Gastroesophageal sphincter (tissue), 4 donors: ENCODE measurements around the gene MYADM. TPM values are rescaled to one million over a fixed set of nuclear protein-coding genes. Genes with fewer than 3 reads are reported as not detected.

Source experiments
- ATAC-seq: fragments of 150-250 bp; one replicate; pipeline ENCODE4 v1.9.1; 2016; ENCODE audit warnings: mild to moderate bottlenecking, moderate library complexity
- H3K27ac ChIP-seq, 4 donors: fragments of 200-600 bp; sonication (generic) in 3 of 4; 1 replicate in 3 of 4; 2 replicates in 1 of 4; pipeline ENCODE4 v1.5.1; 2016 to 2019
- H3K27me3 ChIP-seq: fragments of 200-600 bp; sonication (generic); one replicate; pipeline ENCODE4 v1.5.1; 2019
- H3K36me3 ChIP-seq, 2 donors: fragments of 200-600 bp; sonication (generic); one replicate each; pipeline ENCODE4 v1.5.1; 2019; ENCODE audit warnings: control low read depth in 1 of 2
- H3K4me1 ChIP-seq, 3 donors: fragments of 200-600 bp; sonication (generic); 1 replicate in 2 of 3; 2 replicates in 1 of 3; pipeline ENCODE4 v1.5.1; 2016 to 2019; ENCODE audit warnings: control low read depth in 2 of 3
- H3K4me3 ChIP-seq, 2 donors: fragments of 200-600 bp; sonication (generic); one replicate each; pipeline ENCODE4 v1.5.1; 2019; ENCODE audit warnings: mild to moderate bottlenecking in 1 of 2, moderate library complexity in 1 of 2
- H3K9me3 ChIP-seq, 3 donors: fragments of 200-600 bp; sonication (generic); one replicate each; pipeline ENCODE4 v1.5.1; 2017 to 2019; ENCODE audit warnings: control low read depth in 2 of 3
- CTCF ChIP-seq, 4 experiments: fragments of 200-600 bp in 2 of 4; fragments of 450-650 bp in 2 of 4; sonication (generic) in 1 of 4; IDR thresholded peaks; one replicate each; pipeline ENCODE4 v1.5.1; 2017 to 2019; ENCODE audit warnings: antibody characterized with exemption in 4 of 4, mild to moderate bottlenecking in 2 of 4, moderate library complexity in 2 of 4
- EP300 ChIP-seq: sonication (generic); formaldehyde crosslinking; IDR thresholded peaks from one replicate; pipeline ENCODE4 v1.6.1; 2017; ENCODE audit warnings: antibody characterized with exemption, mild to moderate bottlenecking
- POLR2A ChIP-seq, 2 donors: fragments of 450-650 bp; IDR thresholded peaks; one replicate each; pipeline ENCODE4 v1.6.1; 2017; ENCODE audit warnings: antibody characterized with exemption in 2 of 2, mild to moderate bottlenecking in 2 of 2, moderate library complexity in 1 of 2
- POLR2AphosphoS5 ChIP-seq: sonication (generic); formaldehyde crosslinking; IDR thresholded peaks from one replicate; pipeline ENCODE4 v1.6.1; 2017; ENCODE audit warnings: antibody characterized with exemption
- WGBS, 2 donors: methylation state at CpG; one replicate each; pipeline ENCODE4 v1.1.5; 2018; ENCODE audit warnings: low coverage in 1 of 2; 5-methylcytosine and 5-hydroxymethylcytosine counted together
- total RNA-seq, 4 donors: library from RNA; depleted of rRNA; stranded (reverse); fragments of >200 nt; gene quantifications; one replicate each; pipeline ENCODE4 v1.1.0, GENCODE V29; 2016

MYADM gene
- total RNA-seq, 4 donors from 2014 or later = 103 to 355 (median 140) TPM

- Histone ChIP-seq H3K27ac (no peak overlapping the region), H3K4me1 (peaks cover 0 to 7% (median 0%) of the 10 kb centered on the region in 3 donors), H3K9me3 (no peaks in the 10 kb centered on the region), H3K36me3 (no peaks in the 10 kb centered on the region), H3K27me3 (peaks cover 97% of the 10 kb centered on the region), H3K4me3 (no peak overlapping the region)
- ATAC-seq = no peak
- TF ChIP-seq POLR2AphosphoS5 = no peak
- no peak for TF ChIP-seq POLR2A (IDR thresholded peaks at IDR 0.05)
- no peak for TF ChIP-seq CTCF (IDR thresholded peaks at IDR 0.05)
- TF ChIP-seq EP300 = no peak
- WGBS, 2 donors = 2% methylated on average over 17 of the region's 42 CpGs; no CpG with 5 or more reads in 1 of the 2 donors
Observed at GRCh38 chr19:53898636-53899341, 31.1 kb downstream of the MYADM start.

- 86 to 92% methylated on average over 5 to 22 of the region's 27 CpGs for WGBS, 2 donors
- peaks cover 97% of the 10 kb centered on the region for H3K27me3 ChIP-seq
- no peaks in the 10 kb centered on the region for H3K9me3 ChIP-seq
- no peak overlapping the region for H3K27ac ChIP-seq
- ATAC-seq = no peak
- peaks cover 0 to 7% (median 0%) of the 10 kb centered on the region in 3 donors for H3K4me1 ChIP-seq
- no peak for TF ChIP-seq EP300
- H3K4me3 ChIP-seq = no peak overlapping the region
- H3K36me3 ChIP-seq = no peaks in the 10 kb centered on the region
Observed at GRCh38 chr19:53900191-53900860, 32.6 kb downstream of the MYADM start.

GRCh38 chr19:53903055-53903680 is 35.5 kb downstream of the MYADM start:
- no peak for TF ChIP-seq POLR2A (IDR thresholded peaks at IDR 0.05)
- no peak for TF ChIP-seq EP300
- TF ChIP-seq POLR2AphosphoS5 = no peak
- no peak for TF ChIP-seq CTCF (IDR thresholded peaks at IDR 0.05)
- 33 to 49% methylated on average over 3 to 4 of the region's 4 CpGs for WGBS, 2 donors
- Histone ChIP-seq H3K4me1 (peaks cover 0 to 25% (median 6%) of the 10 kb centered on the region in 3 donors), H3K9me3 (no peaks in the 10 kb centered on the region), H3K4me3 (no peak overlapping the region), H3K27me3 (peaks cover 95% of the 10 kb centered on the region), H3K27ac (no peak overlapping the region), H3K36me3 (no peaks in the 10 kb centered on the region)
- no peak for ATAC-seq

- Histone ChIP-seq H3K36me3 (no peaks in the 10 kb centered on the region), H3K27me3 (peaks cover 95% of the 10 kb centered on the region), H3K4me3 (no peak overlapping the region), H3K9me3 (no peaks in the 10 kb centered on the region), H3K27ac (no peak overlapping the region), H3K4me1 (peaks cover 0 to 34% (median 12%) of the 10 kb centered on the region in 3 donors)
- TF ChIP-seq EP300 = no peak
- no peak for TF ChIP-seq CTCF (IDR thresholded peaks at IDR 0.05)
- 14 to 32% methylated on average over 2 of the region's 3 CpGs for WGBS, 2 donors
- ATAC-seq = no peak
Observed at GRCh38 chr19:53904909-53905308, 37.2 kb downstream of the MYADM start.

- Histone ChIP-seq H3K4me3 (no peak overlapping the region), H3K27ac (no peak overlapping the region), H3K4me1 (peaks cover 0 to 34% (median 12%) of the 10 kb centered on the region in 3 donors), H3K36me3 (no peaks in the 10 kb centered on the region), H3K27me3 (peaks cover 95% of the 10 kb centered on the region), H3K9me3 (no peaks in the 10 kb centered on the region)
- no peak for TF ChIP-seq POLR2AphosphoS5
- TF ChIP-seq POLR2A (IDR thresholded peaks at IDR 0.05) = no peak
- TF ChIP-seq CTCF (IDR thresholded peaks at IDR 0.05) = no peak
- TF ChIP-seq EP300 = no peak
- no peak for ATAC-seq
- WGBS, 2 donors = 40% methylated on average over 1 of the region's 1 CpG; no CpG with 5 or more reads in 1 of the 2 donors
Observed at GRCh38 chr19:53905787-53906186, 38.1 kb downstream of the MYADM start.
